IMR-90 (cell line): ENCODE results near the gene NPFFR1.

Experiments used
- CEBPB ChIP-seq: IDR thresholded peaks from 2 replicates; pipeline ENCODE4 v1.6.1; 2012; ENCODE audit warnings: low read depth, low read length, improper control_type of control experiment
- MAFK ChIP-seq: IDR thresholded peaks from 2 replicates; pipeline ENCODE4 v1.6.1; 2012; ENCODE audit warnings: low read depth, low read length, improper control_type of control experiment
- TF ChIP-seq, protein P1 (sequence below): conservative IDR thresholded peaks from 2 replicates; pipeline ENCODE4 v1.5.1; 2012; ENCODE audit warnings: mild to moderate bottlenecking, low read depth, low read length, improper control_type of control experiment

DNA sequence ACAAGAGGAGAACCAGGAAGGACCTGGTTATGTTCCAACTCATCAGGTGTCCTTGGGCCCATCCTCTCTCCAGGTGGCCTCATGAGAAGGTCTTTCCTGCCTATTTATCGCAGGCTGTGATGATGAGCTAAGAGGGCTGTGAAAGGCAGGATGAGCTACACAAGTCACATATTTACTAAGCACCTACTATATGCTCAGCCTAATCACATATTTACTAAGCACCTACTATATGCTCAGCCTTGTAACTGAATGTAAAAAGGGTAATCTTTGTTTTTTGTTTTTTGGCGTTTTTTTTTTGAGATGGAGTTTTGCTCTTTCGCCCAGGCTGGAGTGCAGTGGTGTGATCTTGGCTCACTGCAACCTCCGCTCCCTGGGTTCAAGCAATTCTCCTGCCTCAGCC, 44.2 kb upstream of the NPFFR1 start:
- TF ChIP-seq MAFK, result no peak
- TF ChIP-seq, protein P1, sequence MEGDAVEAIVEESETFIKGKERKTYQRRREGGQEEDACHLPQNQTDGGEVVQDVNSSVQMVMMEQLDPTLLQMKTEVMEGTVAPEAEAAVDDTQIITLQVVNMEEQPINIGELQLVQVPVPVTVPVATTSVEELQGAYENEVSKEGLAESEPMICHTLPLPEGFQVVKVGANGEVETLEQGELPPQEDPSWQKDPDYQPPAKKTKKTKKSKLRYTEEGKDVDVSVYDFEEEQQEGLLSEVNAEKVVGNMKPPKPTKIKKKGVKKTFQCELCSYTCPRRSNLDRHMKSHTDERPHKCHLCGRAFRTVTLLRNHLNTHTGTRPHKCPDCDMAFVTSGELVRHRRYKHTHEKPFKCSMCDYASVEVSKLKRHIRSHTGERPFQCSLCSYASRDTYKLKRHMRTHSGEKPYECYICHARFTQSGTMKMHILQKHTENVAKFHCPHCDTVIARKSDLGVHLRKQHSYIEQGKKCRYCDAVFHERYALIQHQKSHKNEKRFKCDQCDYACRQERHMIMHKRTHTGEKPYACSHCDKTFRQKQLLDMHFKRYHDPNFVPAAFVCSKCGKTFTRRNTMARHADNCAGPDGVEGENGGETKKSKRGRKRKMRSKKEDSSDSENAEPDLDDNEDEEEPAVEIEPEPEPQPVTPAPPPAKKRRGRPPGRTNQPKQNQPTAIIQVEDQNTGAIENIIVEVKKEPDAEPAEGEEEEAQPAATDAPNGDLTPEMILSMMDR, result no peak
- no peak for TF ChIP-seq CEBPB
